WERI-Rb-1 (cell line): ENCODE data around the gene INPP5J.
A peak's percentile ranks its signal among the peaks of the same experiment; 100 is the strongest.

Experiments
- DNase-seq: peaks from one replicate; pipeline ENCODE4 v3.0.0-alpha.2; 2020
- H3K27ac ChIP-seq: fragments of 250-450 bp; sonication (Bioruptor Pico); 2 replicates; pipeline ENCODE4 v1.5.1; 2020; ENCODE audit warnings: mild to moderate bottlenecking, moderate library complexity
- H3K27me3 ChIP-seq: fragments of 250-450 bp; sonication (Bioruptor Pico); 2 replicates; pipeline ENCODE4 v1.5.1; 2021; ENCODE audit warnings: mild to moderate bottlenecking, low read depth, moderate library complexity; ENCODE audit not compliant: insufficient read depth, severe bottlenecking
- H3K36me3 ChIP-seq: fragments of 250-450 bp; sonication (Bioruptor Pico); 2 replicates; pipeline ENCODE4 v1.5.1; 2020; ENCODE audit warnings: mild to moderate bottlenecking, moderate library complexity
- H3K4me3 ChIP-seq: 2 replicates; pipeline ENCODE4 v1.5.1; 2011; ENCODE audit warnings: low read depth, mild to moderate bottlenecking, control low read depth, low read length
- H3K9me3 ChIP-seq: fragments of 250-450 bp; sonication (Bioruptor Pico); 2 replicates; pipeline ENCODE4 v1.5.1; 2021; ENCODE audit warnings: mild to moderate bottlenecking, moderate library complexity; ENCODE audit not compliant: severe bottlenecking
- CTCF ChIP-seq: IDR thresholded peaks from 2 replicates; pipeline ENCODE4 v1.5.1; 2011; ENCODE audit warnings: low read depth, mild to moderate bottlenecking, control low read depth, inconsistent platforms, low read length

INPP5J gene

GRCh38 chr22:31083923-31084810 lies 38.6 kb upstream of the INPP5J start:
- Histone ChIP-seq H3K36me3 (peaks cover 15% of the 10 kb centered on the region; the same call in 1 of the 2 replicates), H3K4me3 (peak overlapping the region; percentile 64), H3K27me3 (no peaks in the 10 kb centered on the region), H3K27ac (peak overlapping the region; percentile 85), H3K9me3 (no peaks in the 10 kb centered on the region)
- TF ChIP-seq CTCF = no peak
- DNase-seq = no peak

- TF ChIP-seq CTCF = peak; percentile 84
- peak overlapping the region; percentile 64 for H3K4me3 ChIP-seq
- no peaks in the 10 kb centered on the region for H3K9me3 ChIP-seq
- peak; percentile 82 for DNase-seq
- H3K27ac ChIP-seq = peak overlapping the region; percentile 85
- H3K27me3 ChIP-seq = no peaks in the 10 kb centered on the region
- peaks cover 21% of the 10 kb centered on the region for H3K36me3 ChIP-seq
These were observed 37.8 kb upstream of the INPP5J start for GRCh38 chr22:31084811-31085492.

GRCh38 chr22:31085493-31085824 lies 37.3 kb upstream of the INPP5J start:
- Histone ChIP-seq H3K36me3 (peaks cover 21% of the 10 kb centered on the region), H3K4me3 (peak overlapping the region; percentile 64), H3K27ac (peak overlapping the region; percentile 85), H3K27me3 (no peaks in the 10 kb centered on the region), H3K9me3 (no peaks in the 10 kb centered on the region)
- DNase-seq = no peak
- TF ChIP-seq CTCF = no peak

- Histone ChIP-seq H3K36me3 (peaks cover 21% of the 10 kb centered on the region), H3K4me3 (no peak overlapping the region), H3K9me3 (no peaks in the 10 kb centered on the region), H3K27ac (no peak overlapping the region; the same call in 1 of the 2 replicates), H3K27me3 (no peaks in the 10 kb centered on the region)
- no peak for DNase-seq
- TF ChIP-seq CTCF = no peak
These were observed 36.8 kb upstream of the INPP5J start for GRCh38 chr22:31085928-31086327.

GRCh38 chr22:31086703-31087330 lies 35.9 kb upstream of the INPP5J start:
- peaks cover 30% of the 10 kb centered on the region for H3K36me3 ChIP-seq

More at GRCh38 chr22:31086703-31087330, 35.9 kb upstream of the INPP5J start:
- no peaks in the 10 kb centered on the region for H3K27me3 ChIP-seq
- DNase-seq = no peak
- TF ChIP-seq CTCF = no peak
- H3K4me3 ChIP-seq = no peak overlapping the region
- no peaks in the 10 kb centered on the region for H3K9me3 ChIP-seq
- no peak overlapping the region for H3K27ac ChIP-seq
